Measurements from ENCODE around the gene CLEC17A.

GRCh38 chr19:14655726-14656125 is 72.8 kb downstream of the CLEC17A start:
- TF ChIP-seq CTCF (tag by site-specific recombination; IDR thresholded peaks at IDR 0.05) = no peak
- no peak for TF ChIP-seq ZNF26 (tag by site-specific recombination; IDR thresholded peaks at IDR 0.05)
- no peak for TF ChIP-seq ZSCAN4 (tag by site-specific recombination; IDR thresholded peaks at IDR 0.05)
- TF ChIP-seq ZNF274 (IDR thresholded peaks at IDR 0.05; ENCODE audit: low read length) = no peak
- no peak for TF ChIP-seq ZNF274 (tag by site-specific recombination; IDR thresholded peaks at IDR 0.05; ENCODE audit: borderline replicate concordance)
- no peak for TF ChIP-seq ZNF24 (tag by site-specific recombination; IDR thresholded peaks at IDR 0.05)
- no peak for TF ChIP-seq ZNF585B (tag by site-specific recombination; IDR thresholded peaks at IDR 0.05)
- TF ChIP-seq HOXA7 (CRISPR knock-in tag; IDR thresholded peaks at IDR 0.05; ENCODE audit: borderline replicate concordance) = no peak
- no peak for TF ChIP-seq TCF7L2 (IDR thresholded peaks at IDR 0.05; ENCODE audit: borderline replicate concordance, low read depth, low read length)
- no peak for TF ChIP-seq ZNF501 (tag by site-specific recombination; IDR thresholded peaks at IDR 0.05)
